ENCODE results near the gene AFF3.

Gene AFF3

GRCh38 chr2:99709229-99709628 lies 433.2 kb downstream of the AFF3 start:
- TF ChIP-seq CTCF (IDR thresholded peaks at IDR 0.05; ENCODE audit: control insufficient read depth, extremely low read depth, insufficient read depth) = no peak
- DNase-seq (ENCODE audit: low read depth) = no peak
- H3K4me3 ChIP-seq (ENCODE audit: low read depth, low read length) = no peak overlapping the region

GRCh38 chr2:99708231-99708630 lies 434.2 kb downstream of the AFF3 start:
- DNase-seq (ENCODE audit: low read depth) = no peak
- TF ChIP-seq CTCF (IDR thresholded peaks at IDR 0.05; ENCODE audit: control insufficient read depth, extremely low read depth, insufficient read depth) = no peak
- no peak overlapping the region for H3K4me3 ChIP-seq (ENCODE audit: low read depth, low read length)

- no peak for DNase-seq (ENCODE audit: low read depth)
- no peak overlapping the region for H3K4me3 ChIP-seq (ENCODE audit: low read depth, low read length)
These were observed 434.8 kb downstream of the AFF3 start for GRCh38 chr2:99707592-99707991.

DNA sequence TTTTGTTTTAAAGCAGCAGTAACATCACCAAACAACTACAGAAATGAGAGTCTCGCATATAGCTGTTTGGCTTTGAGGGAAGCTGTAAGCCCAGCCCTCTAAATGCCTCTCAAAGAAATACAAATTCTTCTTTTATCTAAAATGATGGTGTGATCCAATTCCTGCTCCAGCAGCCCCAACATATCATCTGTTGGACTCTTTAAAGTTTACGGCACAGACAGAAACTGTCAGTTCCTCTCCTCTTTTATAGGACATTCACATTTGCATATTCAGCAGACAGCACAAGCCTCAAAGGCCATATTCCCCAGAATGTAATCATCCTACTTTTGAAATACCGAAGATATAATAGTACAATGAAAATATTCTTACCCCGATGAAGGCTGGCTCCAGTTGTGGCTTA lies 435.7 kb downstream of the AFF3 start:
- TF ChIP-seq CTCF (IDR thresholded peaks at IDR 0.05; ENCODE audit: control insufficient read depth, extremely low read depth, insufficient read depth) = no peak
- no peak for DNase-seq (ENCODE audit: low read depth)
- no peak overlapping the region for H3K4me3 ChIP-seq (ENCODE audit: low read depth, low read length)

More at GRCh38 chr2:99707592-99707991, 434.8 kb downstream of the AFF3 start:
- TF ChIP-seq CTCF (IDR thresholded peaks at IDR 0.05; ENCODE audit: control insufficient read depth, extremely low read depth, insufficient read depth) = no peak

DNA sequence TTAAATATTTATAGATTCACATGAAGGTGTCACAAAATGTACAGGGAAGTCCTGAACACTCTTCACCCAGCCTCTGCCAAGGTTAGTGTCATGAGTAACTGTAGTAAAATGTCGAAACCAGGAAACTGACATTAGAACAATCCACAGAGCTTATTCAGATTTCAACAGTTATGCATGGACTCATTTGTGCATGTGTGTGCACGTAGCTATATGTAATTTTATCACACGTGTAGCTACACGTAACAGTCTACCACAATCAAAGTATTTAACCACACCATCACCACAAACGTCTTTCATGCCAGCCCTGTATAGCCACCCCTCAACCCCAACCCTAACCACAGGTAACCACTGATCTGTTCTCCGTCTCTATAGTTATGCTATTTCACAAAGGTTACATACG lies 440.9 kb downstream of the AFF3 start:
- no peak for DNase-seq (ENCODE audit: low read depth)
- no peak overlapping the region for H3K4me3 ChIP-seq (ENCODE audit: low read depth, low read length)
- TF ChIP-seq CTCF (IDR thresholded peaks at IDR 0.05; ENCODE audit: control insufficient read depth, extremely low read depth, insufficient read depth) = no peak

GRCh38 chr2:99700482-99701398 lies 441.6 kb downstream of the AFF3 start:
- no peak for TF ChIP-seq CTCF (IDR thresholded peaks at IDR 0.05; ENCODE audit: control insufficient read depth, extremely low read depth, insufficient read depth)
- H3K4me3 ChIP-seq (ENCODE audit: low read depth, low read length) = no peak overlapping the region
- no peak for DNase-seq (ENCODE audit: low read depth)

GRCh38 chr2:99698896-99699295 lies 443.5 kb downstream of the AFF3 start:
- H3K4me3 ChIP-seq (ENCODE audit: low read depth, low read length) = no peak overlapping the region
- no peak for DNase-seq (ENCODE audit: low read depth)
- TF ChIP-seq CTCF (IDR thresholded peaks at IDR 0.05; ENCODE audit: control insufficient read depth, extremely low read depth, insufficient read depth) = no peak

All from LNCaP clone FGC (cell line).